ENCODE results near the gene OLIG3. TPM values are rescaled to one million over a fixed set of nuclear protein-coding genes. Genes with fewer than 3 reads are reported as not detected.

The OLIG3 gene
- total RNA-seq, 1 experiment from 2014 or later: not detected

DNA sequence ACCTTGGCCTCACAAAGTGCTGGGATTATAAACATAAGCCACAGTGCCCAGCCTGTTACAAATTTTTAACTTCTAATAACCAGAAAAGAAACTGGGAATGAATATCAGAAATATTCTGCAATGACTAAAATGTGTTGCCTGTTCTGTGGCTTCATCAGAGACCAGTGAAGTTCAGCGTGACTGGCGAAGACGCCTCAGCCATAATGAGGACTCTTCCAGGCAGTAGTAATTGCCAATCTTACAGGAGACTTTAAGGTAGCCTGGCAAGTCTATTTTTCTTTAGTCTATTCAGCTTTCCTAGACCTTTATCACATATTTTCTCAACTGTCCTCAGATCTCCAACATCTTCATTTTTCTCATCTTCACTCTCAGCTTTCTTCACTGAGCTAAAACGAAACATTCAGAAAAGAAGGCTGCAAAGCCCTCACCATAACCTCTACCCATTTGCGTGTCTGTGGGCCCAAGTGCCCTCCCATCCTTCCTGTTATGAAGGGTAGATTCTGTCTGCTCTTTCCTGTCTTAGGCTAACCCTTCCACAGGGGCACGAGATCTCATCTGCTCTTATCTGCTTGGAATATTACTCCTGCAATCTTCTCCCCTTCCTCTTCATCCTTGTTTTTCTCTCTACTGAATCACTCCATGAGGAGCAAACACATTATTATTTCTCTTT, 42.0 kb upstream of the OLIG3 start:
- Mint-ChIP-seq H3K9me3 (ENCODE audit: low read depth, unreplicated experiment) (no peaks in the 10 kb centered on the region), H3K4me1 (ENCODE audit: low read depth, unreplicated experiment) (no peaks in the 10 kb centered on the region), H3K36me3 (ENCODE audit: insufficient read depth, unreplicated experiment) (no peaks in the 10 kb centered on the region), H3K27me3 (ENCODE audit: unreplicated experiment) (peaks cover 12% of the 10 kb centered on the region), H3K4me3 (ENCODE audit: low read depth, unreplicated experiment) (no peak overlapping the region), H3K27ac (ENCODE audit: unreplicated experiment) (no peak overlapping the region)
- intact Hi-C loops (cut with micrococcal nuclease; ENCODE audit: unreplicated experiment): no loop called here
- BruUV-seq (replicated peaks): no TSS peak
- TF ChIP-seq, protein P1, sequence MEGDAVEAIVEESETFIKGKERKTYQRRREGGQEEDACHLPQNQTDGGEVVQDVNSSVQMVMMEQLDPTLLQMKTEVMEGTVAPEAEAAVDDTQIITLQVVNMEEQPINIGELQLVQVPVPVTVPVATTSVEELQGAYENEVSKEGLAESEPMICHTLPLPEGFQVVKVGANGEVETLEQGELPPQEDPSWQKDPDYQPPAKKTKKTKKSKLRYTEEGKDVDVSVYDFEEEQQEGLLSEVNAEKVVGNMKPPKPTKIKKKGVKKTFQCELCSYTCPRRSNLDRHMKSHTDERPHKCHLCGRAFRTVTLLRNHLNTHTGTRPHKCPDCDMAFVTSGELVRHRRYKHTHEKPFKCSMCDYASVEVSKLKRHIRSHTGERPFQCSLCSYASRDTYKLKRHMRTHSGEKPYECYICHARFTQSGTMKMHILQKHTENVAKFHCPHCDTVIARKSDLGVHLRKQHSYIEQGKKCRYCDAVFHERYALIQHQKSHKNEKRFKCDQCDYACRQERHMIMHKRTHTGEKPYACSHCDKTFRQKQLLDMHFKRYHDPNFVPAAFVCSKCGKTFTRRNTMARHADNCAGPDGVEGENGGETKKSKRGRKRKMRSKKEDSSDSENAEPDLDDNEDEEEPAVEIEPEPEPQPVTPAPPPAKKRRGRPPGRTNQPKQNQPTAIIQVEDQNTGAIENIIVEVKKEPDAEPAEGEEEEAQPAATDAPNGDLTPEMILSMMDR (IDR thresholded peaks at IDR 0.05; ENCODE audit: unreplicated experiment): no peak
- CTCF ChIA-PET: no interaction called here
- DNase-seq: no peak

DNA sequence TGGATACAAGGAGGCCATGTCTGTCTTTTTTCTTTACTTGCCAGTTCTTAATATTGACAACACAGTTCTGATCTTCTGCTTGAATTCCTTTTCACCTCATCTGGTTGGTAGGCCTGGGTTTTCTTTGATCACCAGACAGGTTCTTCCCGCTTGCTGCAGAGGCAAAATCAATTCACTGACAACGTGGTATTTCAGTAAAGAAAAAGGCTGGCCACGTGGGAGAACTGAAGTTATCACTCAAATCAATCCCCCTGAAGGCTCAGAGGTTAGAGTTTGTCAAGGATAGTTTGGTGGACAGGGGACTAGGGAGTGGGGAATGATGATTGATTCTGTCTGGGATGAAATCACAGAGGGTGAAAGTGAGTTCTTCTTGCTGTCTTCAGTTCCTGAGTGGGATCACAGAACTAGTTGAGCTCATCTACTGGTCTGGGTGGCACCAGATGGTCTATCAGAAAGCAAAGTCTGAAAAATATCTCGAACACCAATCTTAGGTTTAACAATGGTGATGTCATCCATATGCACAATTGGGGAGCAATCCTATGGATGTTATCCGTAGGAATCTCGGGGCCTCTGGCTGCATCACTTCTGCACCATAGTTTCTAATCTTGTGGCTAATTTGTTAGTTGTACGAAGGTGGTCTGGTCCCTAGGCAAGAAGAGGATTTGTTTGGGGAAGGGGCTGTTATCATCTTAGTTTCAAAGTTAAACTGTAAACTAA, 37.3 kb upstream of the OLIG3 start:
- Mint-ChIP-seq H3K9me3 (ENCODE audit: low read depth, unreplicated experiment) (peaks cover 4% of the 10 kb centered on the region), H3K4me1 (ENCODE audit: low read depth, unreplicated experiment) (no peaks in the 10 kb centered on the region), H3K27ac (ENCODE audit: unreplicated experiment) (no peak overlapping the region), H3K36me3 (ENCODE audit: insufficient read depth, unreplicated experiment) (no peaks in the 10 kb centered on the region), H3K4me3 (ENCODE audit: low read depth, unreplicated experiment) (no peak overlapping the region), H3K27me3 (ENCODE audit: unreplicated experiment) (peaks cover 26% of the 10 kb centered on the region)
- no TSS peak for BruUV-seq (replicated peaks)
- intact Hi-C loops (cut with micrococcal nuclease; ENCODE audit: unreplicated experiment): no loop called here
- no peak for DNase-seq
- CTCF ChIA-PET: interaction anchor here (0.6 to 0.7 kb wide), 2 partner anchors 355 to 538 kb away, joined by 3 to 4 read pairs; no protein-coding TSS in a partner anchor
- TF ChIP-seq, protein P1 (IDR thresholded peaks at IDR 0.05; ENCODE audit: unreplicated experiment): no peak

DNA sequence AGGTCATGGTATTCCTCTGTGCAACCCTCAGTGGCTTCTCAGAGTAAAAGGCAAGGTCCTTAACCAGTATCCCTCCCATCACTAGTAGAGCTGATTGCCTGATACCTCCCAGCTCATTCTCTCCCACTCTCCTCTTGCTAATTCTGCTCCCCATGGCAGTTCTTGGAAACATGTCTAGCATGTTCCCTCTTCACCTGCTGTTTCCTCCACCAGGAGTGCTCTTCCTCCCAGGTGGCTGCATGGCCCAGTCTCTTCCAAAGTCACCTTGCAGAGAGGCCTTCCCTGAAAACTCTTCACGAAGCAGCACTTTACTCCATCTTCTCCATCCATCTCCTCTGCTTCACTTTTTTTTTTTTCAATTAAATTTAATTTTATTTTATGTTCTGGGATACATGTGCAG, 36.2 kb upstream of the OLIG3 start:
- no TSS peak for BruUV-seq (replicated peaks)
- Mint-ChIP-seq H3K27ac (ENCODE audit: unreplicated experiment) (no peak overlapping the region), H3K4me1 (ENCODE audit: low read depth, unreplicated experiment) (no peaks in the 10 kb centered on the region), H3K27me3 (ENCODE audit: unreplicated experiment) (peaks cover 26% of the 10 kb centered on the region), H3K9me3 (ENCODE audit: low read depth, unreplicated experiment) (peaks cover 4% of the 10 kb centered on the region), H3K4me3 (ENCODE audit: low read depth, unreplicated experiment) (no peak overlapping the region), H3K36me3 (ENCODE audit: insufficient read depth, unreplicated experiment) (no peaks in the 10 kb centered on the region)
- CTCF ChIA-PET: interaction anchor here (0.7 kb wide), 1 partner anchor 119 kb away, joined by 5 read pairs; no protein-coding TSS in a partner anchor
- TF ChIP-seq, protein P1 (IDR thresholded peaks at IDR 0.05; ENCODE audit: unreplicated experiment): no peak
- DNase-seq: no peak
- intact Hi-C loops (cut with micrococcal nuclease; ENCODE audit: unreplicated experiment): no loop called here

DNA sequence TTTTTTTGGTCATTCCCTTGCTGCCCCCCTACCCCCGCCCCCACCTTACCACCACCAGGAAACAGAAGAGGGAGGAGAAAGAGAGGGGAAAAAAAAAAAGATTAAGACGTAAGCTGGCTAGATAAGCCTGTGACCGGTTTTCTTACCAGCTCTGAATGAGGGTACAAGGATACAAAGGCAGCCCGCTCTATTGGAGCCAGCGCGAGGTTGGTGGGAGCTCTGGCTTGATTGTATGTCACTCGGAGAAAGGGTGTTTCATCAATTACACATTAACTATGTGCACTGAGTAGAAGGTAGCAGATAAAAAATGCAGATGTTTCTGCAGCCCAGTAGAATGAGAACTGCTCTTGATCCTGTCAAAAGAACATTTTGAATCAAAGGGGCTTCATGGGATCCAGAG, 28.6 kb upstream of the OLIG3 start:
- H3K4me1 Mint-ChIP-seq (ENCODE audit: low read depth, unreplicated experiment): no peaks in the 10 kb centered on the region
- CTCF ChIA-PET: no interaction called here
- no peak overlapping the region for H3K27ac Mint-ChIP-seq (ENCODE audit: unreplicated experiment)
- H3K27me3 Mint-ChIP-seq (ENCODE audit: unreplicated experiment): no peaks in the 10 kb centered on the region
- no TSS peak for BruUV-seq (replicated peaks)
- no peaks in the 10 kb centered on the region for H3K36me3 Mint-ChIP-seq (ENCODE audit: insufficient read depth, unreplicated experiment)
- no peak for DNase-seq
- H3K9me3 Mint-ChIP-seq (ENCODE audit: low read depth, unreplicated experiment): no peaks in the 10 kb centered on the region
- no peak overlapping the region for H3K4me3 Mint-ChIP-seq (ENCODE audit: low read depth, unreplicated experiment)
- TF ChIP-seq, protein P1 (IDR thresholded peaks at IDR 0.05; ENCODE audit: unreplicated experiment): no peak
- intact Hi-C loops (cut with micrococcal nuclease; ENCODE audit: unreplicated experiment): no loop called here
